Measurements from ENCODE around the gene LPIN1.
"Not testable (repeated sequence)": the region's sequence is repeated elsewhere in the genome, so short reads cannot be mapped to it uniquely, and the experiment has no call there.

Gene LPIN1

DNA sequence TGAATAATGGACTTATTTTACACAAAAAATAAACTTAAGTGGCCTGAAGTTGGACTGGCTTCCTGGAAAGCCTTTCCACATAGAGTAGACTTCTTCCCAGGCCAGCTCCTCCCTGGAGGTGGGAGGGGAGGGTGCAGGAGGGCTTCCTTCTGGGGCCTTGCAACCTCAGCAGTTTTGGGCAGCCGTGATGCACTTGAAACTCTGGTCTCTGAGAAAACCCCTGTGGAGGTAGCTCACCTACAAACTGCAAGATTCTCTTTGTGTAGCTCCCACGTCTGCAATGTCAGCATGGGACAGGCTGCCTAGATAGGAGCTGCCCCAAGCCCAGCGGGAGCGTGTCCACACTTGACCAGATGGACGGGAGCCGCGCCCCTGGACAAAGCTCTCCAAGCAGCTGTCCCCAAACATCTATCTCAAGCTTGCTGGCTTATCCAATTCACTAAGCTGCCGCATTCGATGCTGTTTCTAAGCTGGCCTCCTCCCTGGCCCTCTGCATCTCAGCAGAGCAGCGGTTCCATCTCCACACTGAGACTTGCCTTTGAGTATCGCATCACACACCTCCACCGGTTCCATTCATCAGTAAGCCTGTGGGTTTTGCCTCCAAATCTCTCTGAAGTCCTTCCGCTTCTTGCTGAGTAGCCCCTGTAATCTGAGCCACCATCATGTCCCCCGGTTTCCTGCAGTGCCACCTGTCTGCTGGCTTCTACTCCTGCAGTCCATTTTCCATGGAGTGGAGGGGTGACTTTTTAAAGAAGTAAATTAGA is 1.6 kb upstream of the LPIN1 start:
- no peak for DNase-seq

DNA sequence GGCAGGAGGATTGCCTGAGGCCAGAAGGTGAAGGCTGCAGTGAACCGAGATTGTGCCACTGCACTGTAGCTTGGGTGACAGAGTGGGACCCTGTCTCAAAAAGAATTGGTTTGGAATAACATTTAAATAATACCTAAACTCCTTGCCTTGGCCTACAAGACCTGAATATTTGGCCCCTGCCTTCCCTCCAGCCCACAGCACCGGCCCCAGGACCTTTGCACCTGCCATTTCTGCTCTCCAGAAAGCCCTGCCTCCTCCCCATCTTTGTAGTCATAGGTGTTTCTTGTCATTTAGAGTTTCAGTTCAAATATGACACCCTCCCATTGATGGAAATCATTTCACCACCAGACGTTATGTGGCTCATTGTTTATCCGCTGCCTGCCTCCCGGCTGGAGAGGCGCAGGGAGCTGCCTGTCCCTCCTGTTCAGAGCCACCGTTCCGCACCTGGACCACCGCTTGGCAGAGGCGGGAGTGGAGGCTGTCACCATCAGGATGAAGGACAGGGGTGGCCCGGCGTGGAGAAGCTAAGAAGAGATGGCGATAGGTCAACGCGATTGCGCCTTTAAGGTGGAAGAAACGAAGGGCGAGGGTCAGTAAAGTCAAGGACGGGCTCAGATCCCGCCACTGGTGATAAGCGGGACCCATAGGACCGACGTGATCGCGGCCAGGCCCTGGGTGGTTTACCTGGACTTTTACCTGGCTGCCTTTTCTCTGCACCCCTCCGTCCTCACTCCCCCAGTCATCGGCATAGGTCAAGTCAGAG is 638 bp upstream of the LPIN1 start:
- no peak for DNase-seq

GRCh38 chr2:11746807-11747459 is 501 bp downstream of the LPIN1 start:
- DNase-seq, result no peak

DNA sequence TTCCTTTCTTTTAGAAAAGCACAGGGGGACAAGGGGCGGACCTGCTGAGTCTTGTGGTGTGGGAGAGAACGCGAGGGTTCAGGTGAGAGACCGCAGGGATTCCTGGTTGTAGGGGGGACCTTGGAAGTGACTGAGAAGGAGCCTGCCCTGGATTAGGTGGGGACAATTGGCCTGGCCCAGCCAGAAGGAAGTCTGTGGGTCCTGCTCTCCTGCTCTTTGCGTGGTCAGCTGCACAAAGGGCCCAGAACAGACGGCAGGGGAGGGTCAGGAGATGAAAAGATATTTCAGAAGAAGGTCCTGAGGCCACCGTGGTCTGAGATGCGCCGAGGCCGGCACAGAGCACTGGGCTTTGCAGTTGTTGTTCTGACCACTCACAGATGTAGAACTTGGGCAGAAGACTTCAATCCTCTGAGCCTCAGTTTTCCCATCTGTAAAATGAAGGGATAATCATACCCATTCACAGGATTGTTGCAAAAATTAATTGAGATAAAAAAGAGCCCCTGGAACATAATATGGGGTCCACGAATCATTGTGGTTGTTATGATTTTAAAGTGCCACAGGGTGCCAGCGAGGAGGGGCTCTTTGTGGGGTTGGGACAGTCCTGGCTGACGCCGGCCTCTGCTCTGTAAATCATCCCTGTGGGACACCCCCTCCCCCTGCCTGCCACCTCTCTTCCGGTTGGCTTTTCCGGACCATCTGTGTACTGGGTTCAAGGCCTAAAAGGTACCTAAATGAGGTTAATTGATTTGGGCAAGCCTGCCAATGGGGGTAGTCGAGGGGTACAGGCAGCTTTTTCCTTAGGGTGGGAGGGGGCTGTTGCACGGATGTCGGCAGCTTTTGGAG is 1.8 kb downstream of the LPIN1 start:
- DNase-seq, result no peak

DNA sequence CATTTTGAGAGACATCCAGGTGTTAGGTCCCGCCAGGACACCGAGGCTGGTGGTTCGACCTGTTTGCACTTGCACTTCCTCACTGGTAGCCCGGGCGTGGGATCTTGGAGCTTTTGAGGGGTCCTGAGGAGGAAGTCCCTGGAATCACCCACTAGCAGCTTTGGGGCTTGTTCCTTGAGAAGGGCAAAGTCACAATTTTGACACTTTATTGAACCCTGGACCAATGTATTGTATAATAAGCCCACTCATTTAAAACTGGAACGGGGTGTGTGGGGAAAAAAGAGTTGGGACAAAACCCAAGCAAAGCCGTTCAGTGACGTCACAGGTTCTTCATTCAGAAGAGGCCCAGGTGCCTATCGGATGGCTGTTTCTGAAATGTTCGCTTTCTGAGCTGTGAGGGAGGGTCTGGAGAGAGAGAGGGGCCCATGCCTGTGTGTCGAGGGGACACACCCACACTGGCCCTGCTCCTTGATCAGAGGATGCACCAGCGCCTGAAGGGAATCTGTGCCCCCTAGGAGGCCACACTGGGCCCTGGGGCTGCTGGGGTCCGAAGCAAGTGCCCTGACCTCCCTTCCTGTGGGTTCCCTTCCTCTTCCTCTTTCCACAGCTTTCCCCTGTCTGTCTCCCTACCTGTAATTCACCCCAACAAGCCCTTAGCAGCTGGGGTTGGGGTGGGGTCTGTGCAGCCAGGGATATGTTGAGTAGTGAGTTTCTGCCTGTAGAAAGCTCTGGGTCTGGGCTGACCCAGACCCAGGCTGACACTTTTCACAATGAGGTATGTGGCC is 2.6 kb downstream of the LPIN1 start:
- DNase-seq, result no peak

- peak; percentile 16 for DNase-seq
These were observed 3.4 kb downstream of the LPIN1 start for GRCh38 chr2:11749646-11750349.

DNA sequence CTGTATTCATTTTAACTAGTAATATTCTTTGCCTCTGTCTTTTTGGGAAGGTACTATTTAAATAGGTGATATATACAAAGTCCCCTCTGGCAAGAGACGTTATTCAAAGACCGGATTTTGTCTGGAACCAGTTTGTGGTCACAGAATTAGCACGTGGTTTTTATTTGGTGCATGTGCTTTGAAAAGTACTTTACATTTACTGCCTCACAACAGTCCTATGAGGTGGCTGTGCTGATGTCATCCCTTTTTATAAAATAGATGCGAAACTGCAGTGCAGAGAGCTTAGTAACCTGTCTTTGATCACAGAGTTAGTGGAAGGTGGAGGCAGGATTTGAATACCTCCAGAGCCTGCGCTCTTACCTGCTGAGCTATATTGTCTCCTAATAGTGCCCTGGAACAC is 4.0 kb downstream of the LPIN1 start:
- DNase-seq, result no peak

GRCh38 chr2:11750917-11751316 is 4.5 kb downstream of the LPIN1 start:
- no peak for DNase-seq

- DNase-seq, result no peak
These were observed 6.5 kb downstream of the LPIN1 start for GRCh38 chr2:11752906-11753305.

GRCh38 chr2:11753452-11753885 is 7.0 kb downstream of the LPIN1 start:
- peak; percentile 20 for DNase-seq

DNA sequence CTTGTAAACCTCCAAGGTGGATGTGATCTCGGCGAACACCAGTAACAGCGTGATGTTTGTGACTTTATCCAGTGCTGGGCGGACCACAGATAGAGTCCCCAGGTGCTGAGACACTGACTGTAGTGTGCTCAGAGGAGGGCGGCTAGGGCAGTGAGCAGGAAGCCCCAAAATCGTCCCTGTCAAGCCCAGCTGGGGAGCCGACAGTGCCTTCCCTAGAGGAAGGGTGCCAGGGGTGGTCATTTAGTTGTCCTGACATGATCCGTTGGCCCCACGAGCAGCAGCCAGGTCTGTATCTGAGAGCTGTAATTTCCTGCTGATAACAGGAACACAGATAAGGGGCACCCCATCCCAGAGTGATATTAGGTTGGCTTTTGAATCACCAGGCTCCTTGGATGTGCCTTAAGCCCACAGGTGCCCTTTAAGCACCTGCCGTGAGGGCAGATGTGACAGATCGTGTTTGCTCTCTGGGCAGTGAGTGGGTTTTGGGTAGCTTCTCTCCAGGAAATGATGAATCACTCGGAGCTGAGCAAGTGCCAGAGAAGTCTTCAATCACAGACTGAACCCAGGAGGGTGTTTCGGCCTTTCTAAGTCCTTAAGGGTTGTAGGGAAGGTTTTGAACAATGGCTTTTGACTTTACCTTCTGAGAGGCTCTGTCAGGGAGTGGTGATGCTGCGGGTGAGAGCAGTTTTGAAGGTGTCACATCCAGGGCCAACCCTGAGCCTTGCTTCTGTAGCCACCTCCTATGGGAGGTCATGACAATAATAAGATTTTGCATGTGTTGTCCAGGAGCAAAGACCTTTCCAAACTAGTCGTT is 7.7 kb downstream of the LPIN1 start:
- no peak for DNase-seq

DNA sequence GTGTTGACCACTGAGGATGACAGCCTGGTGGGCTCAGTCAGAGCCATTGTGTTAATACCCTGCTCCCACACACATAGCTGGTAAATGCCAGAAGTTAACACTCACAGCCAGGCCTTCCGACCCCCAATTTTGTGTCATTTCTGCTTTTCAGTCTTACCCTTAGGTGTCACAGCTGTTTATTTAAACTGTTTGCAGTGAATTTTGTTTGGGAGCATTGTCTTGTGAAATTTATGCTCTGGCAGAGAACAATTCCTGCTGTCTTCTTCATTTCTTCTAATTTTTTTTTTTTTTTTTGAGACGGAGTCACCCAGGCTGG is 8.2 kb downstream of the LPIN1 start:
- DNase-seq, result no peak

- DNase-seq, result no peak
These were observed 10.7 kb downstream of the LPIN1 start for GRCh38 chr2:11757101-11757500.

DNA sequence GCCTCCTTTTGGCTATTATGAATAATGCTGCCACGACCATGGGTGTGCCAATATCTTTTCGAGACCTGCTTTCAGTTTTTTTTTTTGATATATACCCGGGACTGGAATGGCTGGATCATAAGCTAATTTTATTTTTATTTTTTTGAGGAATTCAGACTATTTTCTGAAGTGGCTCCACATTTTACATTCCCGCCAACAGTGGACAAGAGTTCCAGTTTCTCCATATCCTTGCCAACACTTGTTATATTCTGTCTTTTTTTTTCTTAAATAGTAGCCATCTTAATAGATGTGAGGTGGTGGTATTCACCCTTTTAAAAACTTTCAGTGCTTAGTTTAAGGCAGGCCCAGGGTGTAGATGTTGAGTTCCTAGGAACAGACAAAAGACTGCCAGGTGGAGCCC is 11.8 kb downstream of the LPIN1 start:
- DNase-seq, result no peak

- no peak for DNase-seq
These were observed 12.2 kb downstream of the LPIN1 start for GRCh38 chr2:11758647-11759046.

DNA sequence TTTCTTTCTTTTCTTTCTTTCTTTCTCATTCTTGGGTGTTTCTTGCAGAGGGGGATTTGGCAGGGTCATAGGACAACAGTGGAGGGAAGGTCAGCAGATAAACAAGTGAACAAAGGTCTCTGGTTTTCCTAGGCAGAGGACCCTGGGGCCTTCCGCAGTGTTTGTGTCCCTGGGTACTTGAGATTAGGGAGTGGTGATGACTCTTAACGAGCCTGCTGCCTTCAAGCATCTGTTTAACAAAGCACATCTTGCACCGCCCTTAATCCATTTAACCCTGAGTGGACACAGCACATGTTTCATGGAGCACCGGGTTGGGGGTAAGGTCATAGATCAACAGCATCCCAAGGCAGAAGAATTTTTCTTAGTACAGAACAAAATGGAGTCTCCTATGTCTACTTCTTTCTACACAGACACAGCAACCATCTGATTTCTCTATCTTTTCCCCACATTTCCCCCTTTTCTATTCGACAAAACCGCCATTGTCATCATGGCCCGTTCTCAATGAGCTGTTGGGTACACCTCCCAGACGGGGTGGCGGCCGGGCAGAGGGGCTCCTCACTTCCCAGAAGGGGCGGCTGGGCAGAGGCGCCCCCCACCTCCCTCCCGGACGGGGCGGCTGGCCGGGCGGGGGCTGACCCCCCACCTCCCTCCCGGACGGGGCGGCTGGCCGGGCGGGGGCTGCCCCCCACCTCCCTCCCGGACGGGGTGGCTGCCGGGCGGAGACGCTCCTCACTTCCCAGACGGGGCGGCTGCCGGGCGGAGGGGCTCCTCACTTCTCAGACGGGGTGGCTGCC is 12.9 kb downstream of the LPIN1 start:
- not testable (repeated sequence) for DNase-seq

DNA sequence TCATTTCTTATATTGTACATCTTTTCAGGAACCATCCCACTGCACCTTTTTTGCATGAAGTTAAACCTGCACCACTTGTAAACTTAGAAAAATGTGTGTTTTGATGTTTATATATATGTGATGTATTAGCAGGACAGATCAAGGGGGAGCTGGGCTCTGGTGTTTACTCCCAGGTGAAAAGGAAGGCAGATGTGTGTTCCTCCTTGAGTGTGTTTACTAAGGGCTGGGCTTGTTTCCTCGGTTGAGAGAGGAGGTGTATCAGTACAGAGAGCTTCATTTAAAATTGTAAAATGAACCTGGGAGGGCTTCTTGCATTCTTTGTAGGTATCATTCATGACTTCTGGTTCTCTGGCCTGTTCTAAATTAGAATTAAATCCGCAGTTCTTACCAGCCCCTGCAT is 14.8 kb downstream of the LPIN1 start:
- no peak for DNase-seq

DNA sequence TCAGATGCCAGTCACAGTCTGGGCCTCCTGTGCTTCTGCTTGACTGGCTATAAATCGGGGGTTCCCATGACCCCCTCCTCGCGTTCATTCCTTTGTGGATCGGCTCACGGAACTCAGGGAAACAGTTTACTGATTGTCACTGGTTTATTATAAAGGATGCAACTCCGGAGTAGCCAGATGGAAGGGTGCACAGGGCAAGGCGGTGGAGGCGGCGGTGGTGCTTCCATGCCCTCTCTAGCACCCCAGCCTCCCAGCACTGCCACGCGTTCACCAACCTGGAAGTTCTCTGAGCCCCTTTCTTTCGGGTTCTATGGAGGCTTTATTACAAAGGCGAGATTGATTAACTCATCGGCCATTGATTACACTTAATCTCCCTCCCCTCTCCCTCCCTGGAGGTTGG is 15.6 kb downstream of the LPIN1 start:
- no peak for DNase-seq

GRCh38 chr2:11762799-11763461 is 16.5 kb downstream of the LPIN1 start:
- DNase-seq, result no peak

Data from activated gamma-delta T cell (primary cell).